HEK293T (cell line): Measurements from ENCODE around the gene SEPTIN11.

Source experiments
- CTCF ChIA-PET: fragments of 350-600 bp; formaldehyde crosslinking; extraction: SDS; loops from one replicate; lab custom pipeline; 2021; ENCODE audit warnings: antibody characterized with exemption, inconsistent platforms; lab: Yijun Ruan, JAX
- POLR2A ChIA-PET: fragments of 350-600 bp; formaldehyde crosslinking; extraction: SDS; loops from one replicate; lab custom pipeline; 2020; ENCODE audit warnings: antibody characterized with exemption, inconsistent platforms; lab: Yijun Ruan, JAX
- DNase-seq: peaks from one replicate; pipeline ENCODE4 v3.0.0; 2012; ENCODE audit warnings: mixed read lengths; ENCODE audit errors: extremely low spot score
- ARNT ChIP-seq: fragments of 450-650 bp; IDR thresholded peaks from 2 replicates; pipeline ENCODE4 v1.6.1; 2017; ENCODE audit warnings: mild to moderate bottlenecking
- BHLHE40 ChIP-seq: fragments of 450-650 bp; IDR thresholded peaks from 2 replicates; pipeline ENCODE4 v1.6.1; 2016; ENCODE audit warnings: mild to moderate bottlenecking, moderate library complexity, borderline replicate concordance
- CTBP1 ChIP-seq: fragments of 450-650 bp; IDR thresholded peaks from 2 replicates; pipeline ENCODE4 v1.6.1; 2016; ENCODE audit warnings: borderline replicate concordance
- ELF4 ChIP-seq: fragments of 450-650 bp; IDR thresholded peaks from 2 replicates; pipeline ENCODE4 v1.6.1; 2017; ENCODE audit warnings: antibody characterized with exemption
- FOXA1 ChIP-seq: fragments of 450-650 bp; IDR thresholded peaks from 2 replicates; pipeline ENCODE4 v1.6.1; 2016; ENCODE audit warnings: mild to moderate bottlenecking
- FOXK2 ChIP-seq: fragments of 450-650 bp; IDR thresholded peaks from 2 replicates; pipeline ENCODE4 v1.6.1; 2016; ENCODE audit warnings: mild to moderate bottlenecking
- FOXM1 ChIP-seq: fragments of 450-650 bp; IDR thresholded peaks from 2 replicates; pipeline ENCODE4 v1.6.1; 2017; ENCODE audit warnings: mild to moderate bottlenecking, borderline replicate concordance
- HDGF ChIP-seq: fragments of 450-650 bp; IDR thresholded peaks from 2 replicates; pipeline ENCODE4 v1.6.1; 2017; ENCODE audit warnings: antibody characterized with exemption, borderline replicate concordance
- L3MBTL2 ChIP-seq: fragments of 450-650 bp; conservative IDR thresholded peaks from 2 replicates; pipeline ENCODE4 v1.6.1; 2016; ENCODE audit warnings: mild to moderate bottlenecking
- LEF1 ChIP-seq: fragments of 450-650 bp; IDR thresholded peaks from 2 replicates; pipeline ENCODE4 v1.6.1; 2017; ENCODE audit warnings: mild to moderate bottlenecking, borderline replicate concordance
- NFRKB ChIP-seq: fragments of 450-650 bp; IDR thresholded peaks from 2 replicates; pipeline ENCODE4 v1.6.1; 2016; ENCODE audit warnings: mild to moderate bottlenecking, moderate library complexity
- SP1 ChIP-seq: fragments of 450-650 bp; IDR thresholded peaks from 2 replicates; pipeline ENCODE4 v1.6.1; 2017
- SUZ12 ChIP-seq: fragments of 450-650 bp; IDR thresholded peaks from 2 replicates; pipeline ENCODE4 v1.6.1; 2016; ENCODE audit warnings: mild to moderate bottlenecking
- TARDBP ChIP-seq: fragments of 450-650 bp; IDR thresholded peaks from 2 replicates; pipeline ENCODE4 v1.6.1; 2016
- ZNF384 ChIP-seq: fragments of 450-650 bp; IDR thresholded peaks from 2 replicates; pipeline ENCODE4 v1.6.1; 2016
- TF ChIP-seq, protein P1 (sequence below): fragments of 450-650 bp; IDR thresholded peaks from 2 replicates; pipeline ENCODE4 v1.6.1; 2016

Gene SEPTIN11

GRCh38 chr4:76969941-76970529 is 20.5 kb downstream of the SEPTIN11 start:
- ChIA-PET CTCF (no interaction called here), POLR2A (no interaction called here)
- TF ChIP-seq FOXA1 (no peak), ELF4 (no peak), ARNT (no peak), ZNF384 (no peak), L3MBTL2 (no peak), SUZ12 (no peak), TARDBP (no peak), CTBP1 (no peak), LEF1 (no peak), SP1 (no peak), NFRKB (no peak), FOXK2 (no peak), FOXM1 (no peak), HDGF (no peak), BHLHE40 (no peak)
- no peak for DNase-seq

DNA sequence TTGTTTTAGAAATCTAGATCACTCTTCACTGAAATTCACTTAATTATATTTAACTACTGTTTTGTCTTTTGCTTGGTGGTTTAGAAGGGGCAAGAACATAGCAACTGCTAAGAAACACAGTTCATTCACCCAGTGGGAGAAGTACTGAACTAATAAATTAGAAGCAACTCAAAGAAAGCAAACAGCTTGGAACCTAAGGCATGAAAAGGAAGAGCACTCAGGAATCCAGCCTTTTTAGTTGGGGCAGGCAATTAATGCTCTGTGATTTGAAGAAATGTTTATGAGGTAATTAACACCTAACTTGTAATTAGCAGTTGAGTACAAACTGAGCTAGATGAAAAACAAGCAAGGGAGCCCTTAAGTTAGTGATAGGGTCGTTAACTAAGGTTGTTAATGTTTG is 22.8 kb downstream of the SEPTIN11 start:
- ChIA-PET CTCF (no interaction called here), POLR2A (no interaction called here)
- no peak for TF ChIP-seq HDGF
- no peak for TF ChIP-seq TARDBP
- TF ChIP-seq ARNT = no peak
- TF ChIP-seq ELF4 = no peak
- TF ChIP-seq FOXM1 = no peak
- TF ChIP-seq BHLHE40 = no peak
- TF ChIP-seq SP1 = no peak
- no peak for TF ChIP-seq SUZ12
- no peak for TF ChIP-seq CTBP1
- no peak for TF ChIP-seq L3MBTL2
- TF ChIP-seq LEF1 = no peak
- no peak for DNase-seq

DNA sequence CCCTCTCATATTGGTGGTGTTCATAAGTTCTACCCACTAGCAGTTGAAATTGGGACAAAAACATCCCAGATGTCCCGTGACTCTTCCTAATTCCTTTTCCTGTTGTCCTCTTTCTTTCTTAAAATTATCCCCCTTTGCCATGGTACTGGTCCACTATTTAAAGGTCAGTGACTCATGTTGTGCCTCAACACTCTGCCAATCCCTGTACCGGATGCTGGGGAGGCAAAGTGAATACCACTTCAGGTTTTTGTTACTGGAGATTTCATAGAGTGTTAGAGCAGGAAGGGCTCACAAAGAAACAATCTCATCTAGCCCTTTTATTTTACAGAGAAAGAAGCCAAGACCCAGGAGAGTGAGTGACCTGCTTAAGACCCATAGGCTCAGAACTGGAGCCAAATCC is 24.6 kb downstream of the SEPTIN11 start:
- ChIA-PET CTCF (no interaction called here), POLR2A (no interaction called here)
- DNase-seq = no peak
- no peak for TF ChIP-seq FOXM1
- TF ChIP-seq BHLHE40 = no peak

GRCh38 chr4:76977113-76977512 is 27.6 kb downstream of the SEPTIN11 start:
- POLR2A ChIA-PET = no interaction called here
- DNase-seq = no peak
- CTCF ChIA-PET = no interaction called here
- TF ChIP-seq SP1 (no peak), FOXA1 (no peak), FOXK2 (no peak), CTBP1 (no peak), SUZ12 (no peak), NFRKB (no peak), ZNF384 (no peak), L3MBTL2 (no peak), BHLHE40 (no peak), ARNT (no peak), ELF4 (no peak), LEF1 (no peak)
- TF ChIP-seq, protein P1, sequence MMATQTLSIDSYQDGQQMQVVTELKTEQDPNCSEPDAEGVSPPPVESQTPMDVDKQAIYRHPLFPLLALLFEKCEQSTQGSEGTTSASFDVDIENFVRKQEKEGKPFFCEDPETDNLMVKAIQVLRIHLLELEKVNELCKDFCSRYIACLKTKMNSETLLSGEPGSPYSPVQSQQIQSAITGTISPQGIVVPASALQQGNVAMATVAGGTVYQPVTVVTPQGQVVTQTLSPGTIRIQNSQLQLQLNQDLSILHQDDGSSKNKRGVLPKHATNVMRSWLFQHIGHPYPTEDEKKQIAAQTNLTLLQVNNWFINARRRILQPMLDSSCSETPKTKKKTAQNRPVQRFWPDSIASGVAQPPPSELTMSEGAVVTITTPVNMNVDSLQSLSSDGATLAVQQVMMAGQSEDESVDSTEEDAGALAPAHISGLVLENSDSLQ = no peak

DNA sequence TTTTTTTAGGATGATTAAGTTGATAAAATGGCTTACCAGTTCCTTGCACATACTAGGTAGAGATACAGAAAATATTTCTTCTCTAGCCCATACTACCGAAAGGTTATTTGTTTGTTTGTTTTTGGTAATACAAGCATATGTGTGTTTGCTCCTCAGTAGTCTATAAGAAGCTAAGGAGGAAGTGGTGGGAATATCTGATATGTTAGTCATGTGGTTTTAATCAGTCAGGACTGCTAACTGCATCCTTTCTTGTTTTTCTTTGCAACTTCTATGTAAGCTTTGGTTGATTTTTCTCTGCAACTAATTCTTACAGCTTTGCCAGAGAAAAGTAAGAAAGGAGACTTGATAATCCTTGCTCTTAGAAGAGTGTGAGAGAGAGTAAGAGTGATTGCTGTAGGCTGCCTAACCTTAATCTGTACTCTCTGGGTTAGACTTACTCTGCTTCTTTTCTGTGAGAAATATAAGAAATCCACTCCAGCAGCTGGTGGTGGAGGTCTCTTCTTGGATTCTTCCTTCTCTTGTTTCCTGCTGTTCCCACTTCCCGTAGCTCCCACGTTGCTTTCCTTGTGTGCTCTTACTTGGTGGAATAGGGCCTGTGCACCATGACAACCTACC is 28.3 kb downstream of the SEPTIN11 start:
- ChIA-PET CTCF (interaction anchor here (0.7 kb wide), 1 partner anchor 25 kb away, joined by 4 read pairs; no protein-coding TSS in a partner anchor), POLR2A (no interaction called here)
- DNase-seq = no peak
- TF ChIP-seq LEF1 = no peak
- no peak for TF ChIP-seq SP1
- no peak for TF ChIP-seq TARDBP
- TF ChIP-seq ZNF384 = no peak
- TF ChIP-seq BHLHE40 = no peak
- no peak for TF ChIP-seq FOXM1
- TF ChIP-seq, protein P1 = no peak
- no peak for TF ChIP-seq FOXK2
- no peak for TF ChIP-seq SUZ12
- no peak for TF ChIP-seq ELF4
- no peak for TF ChIP-seq ARNT

GRCh38 chr4:76979236-76979635 is 29.7 kb downstream of the SEPTIN11 start:
- ChIA-PET POLR2A (no interaction called here), CTCF (no interaction called here)
- no peak for TF ChIP-seq BHLHE40
- no peak for DNase-seq

DNA sequence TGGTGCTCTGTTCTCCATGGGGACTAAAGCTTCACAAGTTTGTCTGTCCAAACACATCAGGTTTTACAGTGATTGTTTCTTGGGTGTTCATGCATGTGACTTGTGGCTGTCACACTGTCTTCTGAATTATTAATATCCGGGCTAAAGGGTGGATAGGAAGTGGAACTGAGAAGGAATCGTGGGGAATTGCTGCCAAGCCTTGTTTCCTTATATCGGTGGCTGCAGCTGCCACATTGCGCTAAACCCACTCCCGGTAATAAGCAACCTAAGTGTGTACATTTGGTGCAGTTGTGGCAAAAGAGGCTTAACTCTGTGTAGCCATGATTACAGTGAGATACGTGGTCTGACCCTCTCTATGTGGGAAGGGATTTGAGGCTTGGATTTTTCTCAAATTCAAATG is 30.7 kb downstream of the SEPTIN11 start:
- no peak for TF ChIP-seq ELF4
- TF ChIP-seq ARNT = no peak
- TF ChIP-seq TARDBP = no peak
- TF ChIP-seq, protein P1 = no peak
- no peak for TF ChIP-seq LEF1
- no peak for TF ChIP-seq NFRKB
- TF ChIP-seq ZNF384 = no peak
- no peak for TF ChIP-seq SUZ12
- TF ChIP-seq L3MBTL2 = no peak
- no peak for TF ChIP-seq SP1
- no peak for TF ChIP-seq CTBP1
- TF ChIP-seq BHLHE40 = no peak
- TF ChIP-seq FOXK2 = no peak
- POLR2A ChIA-PET = no interaction called here
- CTCF ChIA-PET = no interaction called here
- DNase-seq = no peak
